Hepatocyte (in vitro differentiated cells): ENCODE results near the gene SLX9. TPM values are rescaled to one million over a fixed set of nuclear protein-coding genes. Genes with fewer than 3 reads are reported as not detected.

Experiments
- DNase-seq: peaks from one replicate; pipeline ENCODE4 v3.0.0-alpha.2; 2016; ENCODE audit warnings: low spot score
- H2AFZ ChIP-seq: fragments of 200-600 bp; sonication (generic); 2 replicates; pipeline ENCODE4 v1.6.0; 2016; ENCODE audit warnings: antibody characterized with exemption, mild to moderate bottlenecking
- H3K27ac ChIP-seq: fragments of 200-600 bp; sonication (generic); 2 replicates; pipeline ENCODE4 v1.5.1; 2016; ENCODE audit warnings: mild to moderate bottlenecking
- H3K27me3 ChIP-seq: fragments of 200-600 bp; sonication (generic); 2 replicates; pipeline ENCODE4 v1.6.1; 2016
- H3K36me3 ChIP-seq: fragments of 200-600 bp; sonication (generic); replicated peaks from 2 replicates; pipeline ENCODE4 v1.5.1; 2016; ENCODE audit warnings: low read depth; ENCODE audit not compliant: insufficient read depth
- H3K4me1 ChIP-seq: fragments of 200-600 bp; sonication (generic); 2 replicates; pipeline ENCODE4 v1.5.1; 2016; ENCODE audit warnings: mild to moderate bottlenecking, moderate library complexity; ENCODE audit not compliant: insufficient read depth
- H3K4me2 ChIP-seq: fragments of 200-600 bp; sonication (generic); 2 replicates; pipeline ENCODE4 v1.6.0; 2016
- H3K4me3 ChIP-seq: fragments of 200-600 bp; sonication (generic); 2 replicates; pipeline ENCODE4 v1.5.1; 2016; ENCODE audit warnings: mild to moderate bottlenecking
- H3K79me2 ChIP-seq: fragments of 200-600 bp; sonication (generic); 2 replicates; pipeline ENCODE4 v1.6.0; 2017; ENCODE audit warnings: mild to moderate bottlenecking
- H3K9me2 ChIP-seq: fragments of 200-600 bp; sonication (generic); replicated peaks from 2 replicates; pipeline ENCODE4 v1.6.0; 2017; ENCODE audit warnings: mild to moderate bottlenecking; ENCODE audit not compliant: insufficient read depth
- H3K9me3 ChIP-seq: fragments of 200-600 bp; sonication (generic); 2 replicates; pipeline ENCODE4 v1.5.1; 2016; ENCODE audit warnings: low read depth, mild to moderate bottlenecking
- H4K20me1 ChIP-seq: fragments of 200-600 bp; sonication (generic); 2 replicates; pipeline ENCODE4 v1.6.0; 2016; ENCODE audit warnings: mild to moderate bottlenecking; ENCODE audit not compliant: insufficient read depth, poor library complexity, severe bottlenecking
- EZH2 ChIP-seq: fragments of 200-600 bp; sonication (generic); IDR thresholded peaks from 2 replicates; pipeline ENCODE4 v1.6.1; 2016; ENCODE audit warnings: antibody characterized with exemption, mild to moderate bottlenecking, borderline replicate concordance
- EZH2phosphoT487 ChIP-seq: fragments of 200-600 bp; sonication (generic); IDR thresholded peaks from one replicate; pipeline ENCODE4 v1.6.1; 2018; ENCODE audit warnings: antibody characterized with exemption, mild to moderate bottlenecking, low read depth, moderate library complexity; ENCODE audit not compliant: unreplicated experiment, severe bottlenecking
- WGBS: methylation state at CpG from one replicate; pipeline ENCODE4 v1.1.6; 2016; ENCODE audit warnings: low lambda C conversion rate; ENCODE audit errors: missing lambda C conversion rate; 5-methylcytosine and 5-hydroxymethylcytosine counted together
- polyA plus RNA-seq: library from polyadenylated mRNA; unstranded; fragments of >200 nt; fragmentation: Nextera tagmentation; extraction: Ambion mirVana; gene quantifications from 2 replicates; pipeline ENCODE4 v1.2.1, GENCODE V29; 2016
- total RNA-seq: library from RNA; depleted of rRNA; stranded (reverse); fragments of >200 nt; gene quantifications from 2 replicates; pipeline ENCODE4 v1.2.3, GENCODE V29; 2014
- TF ChIP-seq, protein P1 (sequence below): fragments of 200-600 bp; sonication (generic); IDR thresholded peaks from 2 replicates; pipeline ENCODE4 v1.5.1; 2016; ENCODE audit warnings: antibody characterized with exemption, mild to moderate bottlenecking; ENCODE audit not compliant: poor library complexity

Gene SLX9
- total and polyA plus RNA-seq, 2 experiments from 2014 or later, result 16.3 to 33.2 TPM

GRCh38 chr21:44929242-44929798 lies 10.5 kb upstream of the SLX9 start:
- no peaks in the 10 kb centered on the region for H3K36me3 ChIP-seq
- WGBS, result 84% methylated on average over 6 of the region's 6 CpGs
- no peak overlapping the region for H3K4me2 ChIP-seq
- H3K4me1 ChIP-seq, result peaks cover 24% of the 10 kb centered on the region
- H2AFZ ChIP-seq, result no peak overlapping the region
- peaks cover 60% of the 10 kb centered on the region for H3K27me3 ChIP-seq
- no peaks in the 10 kb centered on the region for H3K9me3 ChIP-seq
- TF ChIP-seq, protein P1, sequence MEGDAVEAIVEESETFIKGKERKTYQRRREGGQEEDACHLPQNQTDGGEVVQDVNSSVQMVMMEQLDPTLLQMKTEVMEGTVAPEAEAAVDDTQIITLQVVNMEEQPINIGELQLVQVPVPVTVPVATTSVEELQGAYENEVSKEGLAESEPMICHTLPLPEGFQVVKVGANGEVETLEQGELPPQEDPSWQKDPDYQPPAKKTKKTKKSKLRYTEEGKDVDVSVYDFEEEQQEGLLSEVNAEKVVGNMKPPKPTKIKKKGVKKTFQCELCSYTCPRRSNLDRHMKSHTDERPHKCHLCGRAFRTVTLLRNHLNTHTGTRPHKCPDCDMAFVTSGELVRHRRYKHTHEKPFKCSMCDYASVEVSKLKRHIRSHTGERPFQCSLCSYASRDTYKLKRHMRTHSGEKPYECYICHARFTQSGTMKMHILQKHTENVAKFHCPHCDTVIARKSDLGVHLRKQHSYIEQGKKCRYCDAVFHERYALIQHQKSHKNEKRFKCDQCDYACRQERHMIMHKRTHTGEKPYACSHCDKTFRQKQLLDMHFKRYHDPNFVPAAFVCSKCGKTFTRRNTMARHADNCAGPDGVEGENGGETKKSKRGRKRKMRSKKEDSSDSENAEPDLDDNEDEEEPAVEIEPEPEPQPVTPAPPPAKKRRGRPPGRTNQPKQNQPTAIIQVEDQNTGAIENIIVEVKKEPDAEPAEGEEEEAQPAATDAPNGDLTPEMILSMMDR, result no peak
- TF ChIP-seq EZH2 (no peak), EZH2phosphoT487 (no peak)
- H4K20me1 ChIP-seq, result no peaks in the 10 kb centered on the region
- H3K79me2 ChIP-seq, result no peaks in the 10 kb centered on the region
- H3K27ac ChIP-seq, result no peak overlapping the region
- no peak overlapping the region for H3K4me3 ChIP-seq
- no peak for DNase-seq
- no peaks in the 10 kb centered on the region for H3K9me2 ChIP-seq

DNA sequence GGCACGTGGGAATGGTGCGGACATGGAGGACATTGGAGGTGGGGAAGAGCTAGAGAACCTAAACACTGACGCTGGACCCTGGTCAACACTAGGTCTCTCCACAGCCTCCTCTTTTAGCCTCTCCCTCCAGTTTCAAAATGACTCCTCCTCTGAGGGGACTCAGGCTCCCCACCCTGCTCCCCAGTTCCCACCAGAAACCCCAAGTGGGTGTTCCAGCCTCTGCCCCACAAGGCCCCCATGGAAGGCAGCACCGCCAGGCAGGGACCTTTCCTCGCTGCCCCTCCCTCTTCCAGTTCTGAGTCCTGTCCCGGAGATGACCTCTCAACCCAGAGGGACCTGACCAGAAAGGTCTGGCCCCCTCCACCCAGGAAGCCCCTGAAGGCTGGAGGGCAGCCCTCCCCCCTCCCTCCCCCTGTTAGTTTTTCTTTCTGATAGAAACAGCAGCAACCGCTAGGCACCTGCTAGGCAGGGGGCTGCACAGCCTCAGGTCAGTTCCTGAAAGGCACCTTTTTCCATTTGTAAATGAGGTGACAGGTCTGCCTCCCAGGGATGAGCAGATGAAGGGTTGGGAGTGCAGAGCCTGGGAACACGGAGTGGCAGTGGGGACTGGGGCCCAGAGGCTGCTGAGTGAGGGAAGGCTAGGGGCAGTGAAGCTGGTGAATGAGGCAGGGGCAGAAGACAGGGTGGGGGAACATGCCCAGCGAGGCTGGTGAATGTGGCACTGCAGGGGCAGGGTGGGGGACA lies 9.9 kb upstream of the SLX9 start:
- Histone ChIP-seq H3K4me1 (peaks cover 24% of the 10 kb centered on the region), H3K36me3 (no peaks in the 10 kb centered on the region), H3K27me3 (peaks cover 54% of the 10 kb centered on the region), H3K9me3 (no peaks in the 10 kb centered on the region), H3K9me2 (no peaks in the 10 kb centered on the region), H2AFZ (no peak overlapping the region), H3K4me2 (no peak overlapping the region), H3K4me3 (no peak overlapping the region), H3K27ac (no peak overlapping the region), H4K20me1 (no peaks in the 10 kb centered on the region), H3K79me2 (no peaks in the 10 kb centered on the region)
- TF ChIP-seq EZH2 (no peak), EZH2phosphoT487 (no peak)
- TF ChIP-seq, protein P1, result no peak
- no peak for DNase-seq
- WGBS, result 49% methylated on average over 9 of the region's 9 CpGs

GRCh38 chr21:44930543-44930981 lies 9.3 kb upstream of the SLX9 start:
- H3K27me3 ChIP-seq, result peaks cover 54% of the 10 kb centered on the region
- DNase-seq, result no peak
- H3K27ac ChIP-seq, result no peak overlapping the region
- H4K20me1 ChIP-seq, result no peaks in the 10 kb centered on the region
- peaks cover 24% of the 10 kb centered on the region for H3K4me1 ChIP-seq
- no peak overlapping the region for H3K4me2 ChIP-seq
- H2AFZ ChIP-seq, result no peak overlapping the region
- H3K4me3 ChIP-seq, result no peak overlapping the region
- H3K9me3 ChIP-seq, result no peaks in the 10 kb centered on the region
- TF ChIP-seq EZH2, result no peak
- TF ChIP-seq, protein P1, result no peak
- TF ChIP-seq EZH2phosphoT487, result no peak
- 26% methylated on average over 7 of the region's 12 CpGs for WGBS
- H3K79me2 ChIP-seq, result no peaks in the 10 kb centered on the region
- no peaks in the 10 kb centered on the region for H3K9me2 ChIP-seq
- H3K36me3 ChIP-seq, result no peaks in the 10 kb centered on the region
